Right atrium auricular region (tissue), 2 donors: ENCODE measurements around the gene LAMA4. TPM values are rescaled to one million over a fixed set of nuclear protein-coding genes. Genes with fewer than 3 reads are reported as not detected.

Experiments used
- DNase-seq: peaks from one replicate; pipeline ENCODE4 v3.0.0-alpha.2; 2019; ENCODE audit warnings: low spot score
- H3K27ac ChIP-seq, 2 donors: fragments of 200-600 bp; sonication (generic); 1 replicate in 1 of 2; 2 replicates in 1 of 2; pipeline ENCODE4 v1.5.1; 2016 to 2019
- H3K27me3 ChIP-seq, 2 donors: fragments of 200-600 bp; sonication (generic); one replicate each; pipeline versions ENCODE4 v1.5.1 to v1.6.0; 2017 to 2019
- H3K36me3 ChIP-seq: fragments of 200-600 bp; sonication (generic); one replicate; pipeline ENCODE4 v1.5.1; 2016
- H3K4me1 ChIP-seq, 2 donors: fragments of 200-600 bp; sonication (generic); one replicate each; pipeline versions ENCODE4 v1.5.1 to v1.6.0; 2017 to 2019
- H3K4me3 ChIP-seq, 2 donors: fragments of 200-600 bp; sonication (generic); 1 replicate in 1 of 2; 2 replicates in 1 of 2; pipeline ENCODE4 v1.5.1; 2017 to 2019; ENCODE audit warnings: mild to moderate bottlenecking in 1 of 2, moderate library complexity in 1 of 2
- H3K9me3 ChIP-seq, 2 donors: fragments of 200-600 bp; sonication (generic); one replicate each; pipeline ENCODE4 v1.5.1; 2019
- CTCF ChIP-seq, 2 donors: fragments of 200-600 bp; sonication (generic); IDR thresholded peaks; one replicate each; pipeline ENCODE4 v1.5.1; 2019; ENCODE audit warnings: antibody characterized with exemption in 2 of 2
- total RNA-seq, 2 donors: library from RNA; depleted of rRNA; stranded (reverse); fragments of >200 nt; gene quantifications; one replicate each; pipeline ENCODE4 v1.1.0, GENCODE V29; 2016

LAMA4 gene
- total RNA-seq, 2 donors from 2014 or later = 37.2 to 47.1 TPM

- no peak for TF ChIP-seq CTCF (IDR thresholded peaks at IDR 0.05)
- peak overlapping the region; percentile 73 to 87 for H3K27ac ChIP-seq
- no peaks in the 10 kb centered on the region for H3K27me3 ChIP-seq
- no peaks in the 10 kb centered on the region for H3K36me3 ChIP-seq
- no peak for DNase-seq
- peaks cover 0 to 10% of the 10 kb centered on the region in 2 donors for H3K4me1 ChIP-seq
- no peak overlapping the region for H3K4me3 ChIP-seq
- H3K9me3 ChIP-seq = no peaks in the 10 kb centered on the region
Measured at GRCh38 chr6:112259337-112259675, 4.9 kb upstream of the LAMA4 start.

GRCh38 chr6:112258642-112259336 is 4.4 kb upstream of the LAMA4 start:
- Histone ChIP-seq H3K4me1 (peaks cover 0 to 10% of the 10 kb centered on the region in 2 donors), H3K36me3 (no peaks in the 10 kb centered on the region), H3K27ac (peak overlapping the region; percentile 73 to 87), H3K27me3 (no peaks in the 10 kb centered on the region), H3K9me3 (no peaks in the 10 kb centered on the region), H3K4me3 (no peak overlapping the region)
- no peak for DNase-seq
- no peak for TF ChIP-seq CTCF (IDR thresholded peaks at IDR 0.05)

- Histone ChIP-seq H3K4me3 (no peak overlapping the region), H3K27ac (peak overlapping the region; percentile 8 to 87), H3K27me3 (no peaks in the 10 kb centered on the region), H3K36me3 (no peaks in the 10 kb centered on the region), H3K4me1 (peaks cover 0 to 19% of the 10 kb centered on the region in 2 donors), H3K9me3 (no peaks in the 10 kb centered on the region)
- no peak for DNase-seq
- no peak for TF ChIP-seq CTCF (IDR thresholded peaks at IDR 0.05)
Measured at GRCh38 chr6:112257178-112257855, 3.0 kb upstream of the LAMA4 start.

GRCh38 chr6:112254921-112255320 is 554 bp upstream of the LAMA4 start:
- Histone ChIP-seq H3K36me3 (no peaks in the 10 kb centered on the region), H3K27me3 (no peaks in the 10 kb centered on the region), H3K4me1 (peaks cover 0 to 40% of the 10 kb centered on the region in 2 donors), H3K9me3 (no peaks in the 10 kb centered on the region), H3K27ac (peak overlapping the region; percentile 91 to 95), H3K4me3 (peak overlapping the region in 1 of 2 donors; percentile 72)
- no peak for TF ChIP-seq CTCF (IDR thresholded peaks at IDR 0.05)
- DNase-seq = no peak

DNA sequence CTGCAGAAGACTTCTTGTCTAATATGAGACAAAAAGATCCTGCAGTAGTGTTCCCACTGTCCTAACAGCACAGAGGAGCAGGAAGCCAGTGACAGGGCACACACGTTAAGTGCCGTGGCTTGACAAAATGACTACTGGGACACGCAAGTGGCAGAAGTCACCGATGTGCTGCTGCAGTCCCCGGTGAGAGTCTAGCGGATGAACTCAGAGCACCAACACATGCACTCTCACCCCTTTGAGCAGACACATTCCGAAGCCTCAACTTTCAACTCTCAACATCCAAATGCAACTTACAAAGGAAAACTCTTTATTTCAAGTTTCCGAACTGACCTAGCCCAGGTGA is 898 bp downstream of the LAMA4 start:
- TF ChIP-seq CTCF (IDR thresholded peaks at IDR 0.05) = no peak
- DNase-seq = no peak
- peak overlapping the region; percentile 91 to 95 for H3K27ac ChIP-seq
- peak overlapping the region; percentile 60 to 72 for H3K4me3 ChIP-seq
- H3K36me3 ChIP-seq = no peaks in the 10 kb centered on the region
- peaks cover 0 to 40% of the 10 kb centered on the region in 2 donors for H3K4me1 ChIP-seq
- H3K9me3 ChIP-seq = no peaks in the 10 kb centered on the region
- H3K27me3 ChIP-seq = no peaks in the 10 kb centered on the region
